Activated CD4-positive, alpha-beta T cell treated with anti-CD3 and anti-CD28 coated beads for 36 hours (primary cell): ENCODE data around the gene COX14. TPM values are rescaled to one million over a fixed set of nuclear protein-coding genes. Genes with fewer than 3 reads are reported as not detected.
A peak's percentile ranks its signal among the peaks of the same experiment; 100 is the strongest.
"Not testable (repeated sequence)": the region's sequence is repeated elsewhere in the genome, so short reads cannot be mapped to it uniquely, and the experiment has no call there.

Source experiments
- ATAC-seq: fragments of 200-7000 bp; cut with Tn5 transposase; one replicate; pipeline ENCODE4 v1.10.0; 2021; ENCODE audit warnings: mild to moderate bottlenecking, moderate library complexity
- CTCF ChIA-PET: fragments of 350-600 bp; sonication (Branson Sonifier 250); formaldehyde crosslinking; loops from one replicate; lab custom pipeline; 2021; ENCODE audit warnings: antibody characterized with exemption; lab: Charles Lee
- POLR2A ChIA-PET: fragments of 350-600 bp; sonication (Branson Sonifier 250); formaldehyde crosslinking; loops from one replicate; lab custom pipeline; 2021; ENCODE audit warnings: antibody characterized with exemption, inconsistent platforms; lab: Charles Lee
- DNase-seq: peaks from one replicate; pipeline ENCODE4 v3.0.0-alpha.2; 2020
- H3K27ac Mint-ChIP-seq: one replicate; pipeline ENCODE4 v1.8.0; 2021; ENCODE audit warnings: mixed read lengths
- H3K27me3 Mint-ChIP-seq: one replicate; pipeline ENCODE4 v1.8.0; 2021; ENCODE audit warnings: mixed read lengths
- H3K36me3 Mint-ChIP-seq: one replicate; pipeline ENCODE4 v1.8.0; 2021; ENCODE audit warnings: low read depth, mixed read lengths
- H3K4me1 Mint-ChIP-seq: one replicate; pipeline ENCODE4 v1.8.0; 2021; ENCODE audit warnings: mixed read lengths
- H3K4me3 Mint-ChIP-seq: one replicate; pipeline ENCODE4 v1.8.0; 2021; ENCODE audit warnings: mild to moderate bottlenecking, moderate library complexity, mixed read lengths
- H3K9me3 Mint-ChIP-seq: one replicate; pipeline ENCODE4 v1.8.0; 2021; ENCODE audit warnings: low read depth, mixed read lengths
- intact Hi-C, 2 experiments: fragments of 100-400 bp; cut with DNase I in 1 of 2; cut with micrococcal nuclease in 1 of 2; formaldehyde crosslinking; loops; one replicate each; pipeline versions ENCODE4 v1.14.2 to v1.15.1; 2022 to 2024; cut with DNase I, micrococcal nuclease
- total RNA-seq, 2 experiments: library from RNA; stranded (reverse); gene quantifications; one replicate each; pipeline ENCODE4 v1.2.3, GENCODE V29; 2021

Gene COX14
- total RNA-seq, 2 experiments from 2014 or later, result 26.8 to 44.2 TPM

- Mint-ChIP-seq H3K9me3 (no peaks in the 10 kb centered on the region), H3K27ac (no peak overlapping the region), H3K4me3 (no peak overlapping the region), H3K36me3 (peaks cover 31% of the 10 kb centered on the region), H3K27me3 (no peaks in the 10 kb centered on the region), H3K4me1 (peaks cover 19% of the 10 kb centered on the region)
- ATAC-seq, result no peak
- DNase-seq, result no peak
- intact Hi-C loops, result no loop called here
- ChIA-PET POLR2A (interaction anchor here (1.1 kb wide), 1 partner anchor 9 kb away, joined by 5 read pairs; the partner anchor contains the start of gene COX14), CTCF (interaction anchor here (0.6 to 2.3 kb wide), 7 partner anchors 9 to 57 kb away, joined by 3 to 13 read pairs (median 4); partner anchors contain the start of gene COX14)
These were observed 8.9 kb downstream of the COX14 start for GRCh38 chr12:50120953-50121352.

DNA sequence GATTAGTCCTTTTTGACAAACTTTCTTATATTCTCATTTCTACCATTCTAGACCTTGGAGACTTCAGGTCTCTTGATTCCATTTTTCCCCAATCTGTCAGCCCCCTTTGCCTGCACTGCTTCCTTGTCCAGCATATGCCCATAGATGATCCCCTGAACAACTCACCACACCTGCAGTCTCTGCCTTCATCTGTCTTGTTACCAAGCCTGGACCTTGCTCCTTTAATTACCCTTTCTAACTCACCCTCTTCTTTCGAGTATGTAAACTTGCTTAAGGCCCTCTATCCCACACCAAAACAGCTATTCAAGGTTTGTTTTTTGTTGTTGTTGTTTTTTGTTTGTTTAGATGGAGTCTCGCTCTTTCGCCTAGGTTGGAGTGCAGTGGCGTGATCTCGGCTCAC is 9.6 kb downstream of the COX14 start:
- POLR2A ChIA-PET, result interaction anchor here (0.6 kb wide), 1 partner anchor 243 kb away, joined by 3 read pairs; no protein-coding TSS in a partner anchor

GRCh38 chr12:50123203-50123602 is 11.2 kb downstream of the COX14 start:
- intact Hi-C loops, result no loop called here
- POLR2A ChIA-PET, result no interaction called here

More for the DNA sequence above, 9.6 kb downstream of the COX14 start:
- CTCF ChIA-PET, result interaction anchor here (0.7 to 2.3 kb wide), 3 partner anchors 10 to 200 kb away, joined by 3 to 13 read pairs (median 13); partner anchors contain the start of gene COX14
- no peaks in the 10 kb centered on the region for H3K27me3 Mint-ChIP-seq
- no peak overlapping the region for H3K4me3 Mint-ChIP-seq
- intact Hi-C loops, result no loop called here
- ATAC-seq (no peak), DNase-seq (no peak)
- H3K9me3 Mint-ChIP-seq, result no peaks in the 10 kb centered on the region
- H3K4me1 Mint-ChIP-seq, result peaks cover 14% of the 10 kb centered on the region
- peaks cover 34% of the 10 kb centered on the region for H3K36me3 Mint-ChIP-seq
- no peak overlapping the region for H3K27ac Mint-ChIP-seq

GRCh38 chr12:50127546-50127945 is 15.5 kb downstream of the COX14 start:
- H3K4me3 Mint-ChIP-seq, result no peak overlapping the region
- H3K36me3 Mint-ChIP-seq, result peaks cover 43% of the 10 kb centered on the region
- H3K4me1 Mint-ChIP-seq, result peaks cover 12% of the 10 kb centered on the region
- no peaks in the 10 kb centered on the region for H3K27me3 Mint-ChIP-seq
- intact Hi-C loops, result no loop called here
- H3K9me3 Mint-ChIP-seq, result no peaks in the 10 kb centered on the region
- POLR2A ChIA-PET, result interaction anchor here (0.6 to 0.7 kb wide), 2 partner anchors 36 to 663 kb away, joined by 4 to 5 read pairs; no protein-coding TSS in a partner anchor
- CTCF ChIA-PET, result interaction anchor here (0.7 to 3.0 kb wide), 2 partner anchors 17 to 48 kb away, joined by 3 to 15 read pairs; no protein-coding TSS in a partner anchor
- peak overlapping the region; percentile 29 for H3K27ac Mint-ChIP-seq
- DNase-seq, result no peak
- ATAC-seq, result no peak

More at GRCh38 chr12:50123203-50123602, 11.2 kb downstream of the COX14 start:
- DNase-seq, result no peak
- CTCF ChIA-PET, result interaction anchor here (0.6 to 2.3 kb wide), 2 partner anchors 9 to 10 kb away, joined by 3 to 13 read pairs; no protein-coding TSS in a partner anchor
- H3K27ac Mint-ChIP-seq, result no peak overlapping the region
- H3K9me3 Mint-ChIP-seq, result no peaks in the 10 kb centered on the region
- H3K36me3 Mint-ChIP-seq, result peaks cover 38% of the 10 kb centered on the region
- ATAC-seq, result no peak
- peaks cover 10% of the 10 kb centered on the region for H3K4me1 Mint-ChIP-seq
- H3K27me3 Mint-ChIP-seq, result no peaks in the 10 kb centered on the region
- no peak overlapping the region for H3K4me3 Mint-ChIP-seq

DNA sequence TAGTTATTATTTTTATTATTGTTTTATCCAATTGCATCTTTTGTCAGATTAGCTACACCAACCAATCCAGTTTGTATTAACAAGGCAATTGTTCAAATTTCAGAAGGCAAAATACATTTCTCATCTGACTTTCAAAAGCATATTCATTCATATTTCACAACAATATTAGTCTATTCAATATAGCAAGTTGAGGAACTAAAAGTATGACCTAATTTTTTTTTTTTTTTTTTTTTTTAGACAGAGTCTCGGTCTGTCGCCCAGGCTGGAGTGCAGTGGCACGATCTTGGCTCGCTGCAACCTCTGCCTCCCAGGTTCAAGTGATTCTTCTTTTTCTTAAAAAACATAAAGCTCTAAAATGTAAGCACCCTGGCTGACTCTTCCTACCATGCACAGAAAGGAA is 17.3 kb downstream of the COX14 start:
- Mint-ChIP-seq H3K9me3 (no peaks in the 10 kb centered on the region), H3K27ac (no peak overlapping the region)

GRCh38 chr12:50132505-50133135 is 20.6 kb downstream of the COX14 start:
- ChIA-PET CTCF (interaction anchor here (0.5 to 3.0 kb wide), 50 partner anchors 8 to 1147 kb away, joined by 3 to 43 read pairs (median 4); partner anchors contain the start of genes CERS5, COX14, LIMA1 and SMARCD1), POLR2A (interaction anchor here (0.6 to 1.5 kb wide), 5 partner anchors 9 to 510 kb away, joined by 3 to 10 read pairs (median 3); partner anchors contain the start of gene CERS5)
- intact Hi-C loops, result loop anchor here (1.0 to 2.0 kb wide), 3 partner anchors 43 to 182 kb away; no protein-coding TSS in a partner anchor
- no peaks in the 10 kb centered on the region for H3K27me3 Mint-ChIP-seq
- peaks cover 6% of the 10 kb centered on the region for H3K4me1 Mint-ChIP-seq
- H3K27ac Mint-ChIP-seq, result peak overlapping the region; percentile 74
- peaks cover 44% of the 10 kb centered on the region for H3K36me3 Mint-ChIP-seq
- no peak overlapping the region for H3K4me3 Mint-ChIP-seq
- DNase-seq (no peak), ATAC-seq (peak; percentile 71)
- no peaks in the 10 kb centered on the region for H3K9me3 Mint-ChIP-seq

More for the DNA sequence above, 17.3 kb downstream of the COX14 start:
- DNase-seq, result no peak
- peaks cover 16% of the 10 kb centered on the region for H3K4me1 Mint-ChIP-seq
- peaks cover 49% of the 10 kb centered on the region for H3K36me3 Mint-ChIP-seq
- no peaks in the 10 kb centered on the region for H3K27me3 Mint-ChIP-seq
- ChIA-PET POLR2A (interaction anchor here (0.6 kb wide), 1 partner anchor 134 kb away, joined by 4 read pairs; no protein-coding TSS in a partner anchor), CTCF (interaction anchor here (0.6 to 3.0 kb wide), 11 partner anchors 8 to 634 kb away, joined by 3 to 15 read pairs (median 3); partner anchors contain the start of genes ATF1 and GPD1)
- intact Hi-C loops, result no loop called here
- ATAC-seq, result no peak
- H3K4me3 Mint-ChIP-seq, result no peak overlapping the region

- no peak for ATAC-seq
- CTCF ChIA-PET, result interaction anchor here (0.8 to 1.3 kb wide), 4 partner anchors 10 to 114 kb away, joined by 3 to 5 read pairs (median 4); no protein-coding TSS in a partner anchor
- no peaks in the 10 kb centered on the region for H3K9me3 Mint-ChIP-seq
- H3K36me3 Mint-ChIP-seq, result peaks cover 24% of the 10 kb centered on the region
- no peak overlapping the region for H3K4me3 Mint-ChIP-seq
- POLR2A ChIA-PET, result no interaction called here
- H3K27ac Mint-ChIP-seq, result no peak overlapping the region
- DNase-seq, result no peak
- no peaks in the 10 kb centered on the region for H3K27me3 Mint-ChIP-seq
- intact Hi-C loops, result no loop called here
- no peaks in the 10 kb centered on the region for H3K4me1 Mint-ChIP-seq
These were observed 31.0 kb downstream of the COX14 start for GRCh38 chr12:50142993-50143392.

GRCh38 chr12:50145439-50145838 is 33.4 kb downstream of the COX14 start:
- Mint-ChIP-seq H3K27ac (no peak overlapping the region), H3K27me3 (no peaks in the 10 kb centered on the region), H3K9me3 (no peaks in the 10 kb centered on the region), H3K4me3 (no peak overlapping the region), H3K4me1 (peaks cover 15% of the 10 kb centered on the region), H3K36me3 (peaks cover 16% of the 10 kb centered on the region)
- ChIA-PET CTCF (interaction anchor here (0.8 to 2.5 kb wide), 5 partner anchors 9 to 34 kb away, joined by 3 to 10 read pairs (median 8); partner anchors contain the start of gene COX14), POLR2A (interaction anchor here (0.9 kb wide), 1 partner anchor 8 kb away, joined by 3 read pairs; no protein-coding TSS in a partner anchor)
- DNase-seq (no peak), ATAC-seq (no peak)
- intact Hi-C loops, result no loop called here

- intact Hi-C loops, result no loop called here
- H3K27ac Mint-ChIP-seq, result no peak overlapping the region
- CTCF ChIA-PET, result interaction anchor here (1.0 to 2.5 kb wide), 6 partner anchors 15 to 36 kb away, joined by 3 to 10 read pairs (median 4); partner anchors contain the start of gene COX14
- H3K36me3 Mint-ChIP-seq, result peaks cover 7% of the 10 kb centered on the region
- ATAC-seq, result no peak
- no peaks in the 10 kb centered on the region for H3K9me3 Mint-ChIP-seq
- DNase-seq, result no peak
- POLR2A ChIA-PET, result interaction anchor here (0.5 to 0.6 kb wide), 2 partner anchors 35 to 37 kb away, joined by 3 to 5 read pairs; no protein-coding TSS in a partner anchor
- peaks cover 25% of the 10 kb centered on the region for H3K4me1 Mint-ChIP-seq
- no peaks in the 10 kb centered on the region for H3K27me3 Mint-ChIP-seq
- H3K4me3 Mint-ChIP-seq, result no peak overlapping the region
These were observed 35.2 kb downstream of the COX14 start for GRCh38 chr12:50147281-50147680.

DNA sequence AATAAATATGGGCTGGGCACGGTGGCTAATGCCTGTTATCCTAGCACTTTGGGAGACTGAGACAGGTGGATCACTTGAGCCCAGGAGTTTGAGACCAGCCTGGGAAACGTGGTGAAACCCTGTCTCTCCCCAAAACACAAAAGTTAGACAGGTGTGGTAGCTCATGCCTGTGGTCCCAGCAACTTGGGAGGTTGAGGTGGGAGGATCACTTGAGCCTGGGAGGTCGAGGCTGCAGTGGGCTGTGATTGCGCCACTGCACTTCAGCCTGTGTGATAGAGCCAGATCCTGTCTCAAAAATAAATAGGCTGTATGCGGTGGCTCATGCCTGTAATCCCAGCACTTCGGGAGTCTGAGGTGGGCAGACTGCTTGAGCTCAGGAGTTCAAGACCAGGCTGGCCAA is 36.0 kb downstream of the COX14 start:
- H3K9me3 Mint-ChIP-seq, ATAC-seq, H3K27ac Mint-ChIP-seq, H3K27me3 Mint-ChIP-seq, H3K4me3 Mint-ChIP-seq, H3K36me3 Mint-ChIP-seq, DNase-seq, intact Hi-C loops: not testable (repeated sequence)
- POLR2A ChIA-PET, result interaction anchor here (0.5 to 0.6 kb wide), 2 partner anchors 35 to 38 kb away, joined by 3 to 5 read pairs; no protein-coding TSS in a partner anchor
- CTCF ChIA-PET, result interaction anchor here (1.4 to 2.5 kb wide), 3 partner anchors 16 to 36 kb away, joined by 4 to 10 read pairs (median 10); partner anchors contain the start of gene COX14
- peaks cover 25% of the 10 kb centered on the region for H3K4me1 Mint-ChIP-seq

- intact Hi-C loops, result no loop called here
- peak overlapping the region; percentile 25 for H3K27ac Mint-ChIP-seq
- ChIA-PET POLR2A (no interaction called here), CTCF (interaction anchor here (0.6 to 1.7 kb wide), 6 partner anchors 11 to 37 kb away, joined by 3 to 5 read pairs (median 3); partner anchors contain the start of gene COX14)
- peak; percentile 81 for ATAC-seq
- no peaks in the 10 kb centered on the region for H3K9me3 Mint-ChIP-seq
- H3K36me3 Mint-ChIP-seq, result no peaks in the 10 kb centered on the region
- DNase-seq, result no peak
- peaks cover 25% of the 10 kb centered on the region for H3K4me1 Mint-ChIP-seq
- no peak overlapping the region for H3K4me3 Mint-ChIP-seq
- no peaks in the 10 kb centered on the region for H3K27me3 Mint-ChIP-seq
These were observed 37.3 kb downstream of the COX14 start for GRCh38 chr12:50149311-50149710.
